IMR-90 (cell line): ENCODE data around the gene TMEM74B. TPM values are rescaled to one million over a fixed set of nuclear protein-coding genes. Genes with fewer than 3 reads are reported as not detected.

ENCODE experiments used
- ATAC-seq: fragments of 200-7000 bp; cut with Tn5 transposase; 2 replicates; pipeline ENCODE4 v1.9.1; 2020; ENCODE audit warnings: low read depth, mild to moderate bottlenecking, moderate library complexity
- BruUV-seq: library from RNA; stranded (reverse); fragments of 400-500 nt; replicated peaks from 2 replicates; lab custom pipeline; 2021; lab: Mats Ljungman, UMichigan
- CTCF ChIA-PET: fragments of 300-600 bp; formaldehyde crosslinking; extraction: SDS; loops from one replicate; lab custom pipeline; 2021; ENCODE audit warnings: antibody characterized with exemption; lab: Yijun Ruan, JAX
- POLR2A ChIA-PET: fragments of 300-600 bp; sonication (Branson Sonifier 250); formaldehyde crosslinking; loops from one replicate; lab custom pipeline; 2022; ENCODE audit warnings: antibody characterized with exemption; ENCODE audit not compliant: unreplicated experiment; lab: Charles Lee
- DNase-seq: peaks from one replicate; pipeline ENCODE4 v3.0.0; 2013
- H2AFZ ChIP-seq: replicated peaks from 2 replicates; pipeline ENCODE3; 2013; ENCODE audit warnings: low read length, mild to moderate bottlenecking; ENCODE audit not compliant: poor library complexity
- H2AK5ac ChIP-seq: 2 replicates; pipeline ENCODE4 v1.6.1; 2013; ENCODE audit warnings: low read depth, low read length, inconsistent platforms
- H2AK9ac ChIP-seq: replicated peaks from 2 replicates; pipeline ENCODE3; 2013; ENCODE audit warnings: mild to moderate bottlenecking, low read depth, low read length, moderate library complexity; ENCODE audit not compliant: poor library complexity
- H2BK120ac ChIP-seq: 2 replicates; pipeline ENCODE4 v1.6.1; 2013; ENCODE audit warnings: low read depth, low read length, inconsistent platforms
- H2BK15ac ChIP-seq: 3 replicates; pipeline ENCODE4 v1.6.1; 2013; ENCODE audit warnings: low read depth, low read length, inconsistent platforms
- H2BK20ac ChIP-seq: 2 replicates; pipeline ENCODE4 v1.6.1; 2013; ENCODE audit warnings: low read depth, mild to moderate bottlenecking, inconsistent platforms, low read length, moderate library complexity
- H2BK5ac ChIP-seq: 2 replicates; pipeline ENCODE4 v1.6.1; 2013; ENCODE audit warnings: mild to moderate bottlenecking, low read depth, low read length, inconsistent platforms; ENCODE audit not compliant: poor library complexity, severe bottlenecking
- H3K14ac ChIP-seq: replicated peaks from 2 replicates; pipeline ENCODE4 v1.6.1; 2013; ENCODE audit warnings: low read depth, low read length, inconsistent platforms
- H3K18ac ChIP-seq: 2 replicates; pipeline ENCODE4 v1.6.1; 2013; ENCODE audit warnings: low read depth, low read length, control low read depth
- H3K23ac ChIP-seq: 2 replicates; pipeline ENCODE4 v1.6.1; 2013; ENCODE audit warnings: low read depth, low read length, inconsistent platforms
- H3K27ac ChIP-seq: 2 replicates; pipeline ENCODE4 v1.5.1; 2013; ENCODE audit warnings: mild to moderate bottlenecking, control low read depth, low read length; ENCODE audit not compliant: insufficient read depth
- H3K27me3 ChIP-seq: 2 replicates; pipeline ENCODE4 v1.6.1; 2013; ENCODE audit warnings: low read length; ENCODE audit not compliant: control insufficient read depth, insufficient read depth
- H3K36me3 ChIP-seq: 2 replicates; pipeline ENCODE4 v1.6.1; 2013; ENCODE audit warnings: low read length, mixed read lengths; ENCODE audit not compliant: control insufficient read depth, insufficient read depth
- H3K4ac ChIP-seq: 2 replicates; pipeline ENCODE4 v1.6.1; 2013; ENCODE audit warnings: low read depth, low read length, inconsistent platforms
- H3K4me1 ChIP-seq: 2 replicates; pipeline ENCODE4 v1.6.1; 2013; ENCODE audit warnings: low read length, mixed read lengths; ENCODE audit not compliant: control insufficient read depth, insufficient read depth
- H3K4me2 ChIP-seq: 2 replicates; pipeline ENCODE4 v1.6.1; 2013; ENCODE audit warnings: low read depth, mild to moderate bottlenecking, control low read depth, low read length, moderate library complexity
- H3K4me3 ChIP-seq: 2 replicates; pipeline ENCODE4 v1.5.1; 2013; ENCODE audit warnings: low read depth, mild to moderate bottlenecking, control low read depth, low read length, moderate library complexity; ENCODE audit not compliant: insufficient read depth
- H3K56ac ChIP-seq: 2 replicates; pipeline ENCODE4 v1.6.1; 2013; ENCODE audit warnings: low read length, inconsistent platforms; ENCODE audit not compliant: insufficient read depth; ENCODE audit errors: extremely low read depth
- H3K79me1 ChIP-seq, 2 experiments: 2 replicates each; pipeline ENCODE4 v1.6.1; 2013; ENCODE audit warnings: low read length in 2 of 2, inconsistent platforms in 1 of 2, low read depth in 1 of 2
- H3K9ac ChIP-seq: 2 replicates; pipeline ENCODE4 v1.6.1; 2013; ENCODE audit warnings: low read depth, low read length, control low read depth
- H3K9me1 ChIP-seq: 2 replicates; pipeline ENCODE4 v1.6.1; 2013; ENCODE audit warnings: low read length, inconsistent platforms; ENCODE audit not compliant: insufficient read depth
- H3K9me3 ChIP-seq: 2 replicates; pipeline ENCODE4 v1.6.1; 2013; ENCODE audit warnings: low read length; ENCODE audit not compliant: control insufficient read depth, insufficient read depth
- H4K20me1 ChIP-seq: 2 replicates; pipeline ENCODE4 v1.6.1; 2013; ENCODE audit warnings: low read length, inconsistent platforms; ENCODE audit not compliant: insufficient read depth
- H4K5ac ChIP-seq: 2 replicates; pipeline ENCODE4 v1.6.1; 2013; ENCODE audit warnings: mild to moderate bottlenecking, low read depth, low read length, control low read depth
- H4K8ac ChIP-seq, 2 experiments: 2 replicates each; pipeline ENCODE4 v1.6.1; 2013; ENCODE audit warnings: low read depth in 2 of 2, low read length in 2 of 2, control low read depth in 1 of 2, inconsistent platforms in 1 of 2
- H4K91ac ChIP-seq: 2 replicates; pipeline ENCODE4 v1.6.1; 2013; ENCODE audit warnings: low read depth, low read length, inconsistent platforms; ENCODE audit not compliant: insufficient read depth
- BHLHE40 ChIP-seq: fragments of 150-350 bp; IDR thresholded peaks from 2 replicates; pipeline ENCODE4 v1.6.1; 2016; ENCODE audit warnings: mild to moderate bottlenecking, low read depth, low read length
- CEBPB ChIP-seq: IDR thresholded peaks from 2 replicates; pipeline ENCODE4 v1.6.1; 2012; ENCODE audit warnings: low read depth, low read length, improper control_type of control experiment
- CHD1 ChIP-seq: IDR thresholded peaks from 2 replicates; pipeline ENCODE4 v1.6.1; 2012; ENCODE audit warnings: low read depth, low read length, improper control_type of control experiment
- ELK1 ChIP-seq: fragments of 150-350 bp; IDR thresholded peaks from 2 replicates; pipeline ENCODE4 v1.6.1; 2016; ENCODE audit warnings: low read depth, mild to moderate bottlenecking, low read length, moderate library complexity, borderline replicate concordance
- MAFK ChIP-seq: IDR thresholded peaks from 2 replicates; pipeline ENCODE4 v1.6.1; 2012; ENCODE audit warnings: low read depth, low read length, improper control_type of control experiment
- NFE2L2 ChIP-seq: fragments of 150-350 bp; IDR thresholded peaks from 2 replicates; pipeline ENCODE4 v1.6.1; 2016; ENCODE audit warnings: low read depth, mild to moderate bottlenecking, low read length
- POLR2A ChIP-seq: IDR thresholded peaks from 2 replicates; pipeline ENCODE4 v1.6.1; 2012; ENCODE audit warnings: mild to moderate bottlenecking, low read depth, low read length
- RAD21 ChIP-seq: IDR thresholded peaks from 2 replicates; pipeline ENCODE4 v1.6.1; 2012; ENCODE audit warnings: low read length, improper control_type of control experiment
- RCOR1 ChIP-seq: IDR thresholded peaks from 2 replicates; pipeline ENCODE4 v1.6.1; 2012; ENCODE audit warnings: mild to moderate bottlenecking, low read length, improper control_type of control experiment; ENCODE audit not compliant: insufficient replicate concordance
- WGBS, 2 experiments: methylation state at CpG; one replicate each; pipeline versions ENCODE4 v1.1.5 to v1.1.7; 2013; ENCODE audit warnings: missing lambda C conversion rate in 2 of 2; ENCODE audit not compliant: insufficient read length in 1 of 2; ENCODE audit errors: extremely low coverage in 2 of 2; 5-methylcytosine and 5-hydroxymethylcytosine counted together
- dilution Hi-C: fragments of 300-500 bp; cut with HindIII; formaldehyde crosslinking; loops from one replicate; pipeline ENCODE4 v1.14.3; 2018; ENCODE audit warnings: low sequenced_read_pairs; ENCODE audit not compliant: unreplicated experiment
- in situ Hi-C: fragments of 300-500 bp; cut with MboI; formaldehyde crosslinking; loops from 3 replicates; pipeline ENCODE4 v1.14.3; 2019; ENCODE audit warnings: low sequenced_read_pairs, inconsistent platforms, mixed read lengths
- intact Hi-C: fragments of 100-400 bp; cut with micrococcal nuclease; formaldehyde crosslinking; loops from 2 replicates; pipeline ENCODE4 v1.10.0; 2022
- polyA plus RNA-seq, 3 experiments: library from polyadenylated mRNA; depleted of rRNA; stranded (reverse); fragments of >200 nt; gene quantifications; 2 replicates each; pipeline ENCODE4 v1.2.3, GENCODE V29; 2012; ENCODE audit warnings: low replicate concordance in 1 of 3
- total RNA-seq: library from RNA; depleted of rRNA; stranded (reverse); fragments of >200 nt; gene quantifications from 2 replicates; pipeline ENCODE4 v1.2.3, GENCODE V29; 2012

The TMEM74B gene
- total and polyA plus RNA-seq, 2 of the 4 experiments (the other 2 are of a cell fraction): 0.03 TPM; not detected in 1

GRCh38 chr20:1182106-1182505, 2.7 kb downstream of the TMEM74B start:
- H3K14ac ChIP-seq: no peak overlapping the region
- no peak overlapping the region for H2BK120ac ChIP-seq
- in situ Hi-C loops: no loop called here
- no peak overlapping the region for H4K91ac ChIP-seq
- no peak overlapping the region for H3K4me2 ChIP-seq
- no peak overlapping the region for H4K5ac ChIP-seq
- no peak overlapping the region for H3K9ac ChIP-seq
- no peak overlapping the region for H2BK5ac ChIP-seq
- BruUV-seq: no TSS peak
- no peak for ATAC-seq
- H3K56ac ChIP-seq: no peak overlapping the region
- DNase-seq: no peak
- ChIA-PET CTCF (no interaction called here), POLR2A (no interaction called here)
- TF ChIP-seq NFE2L2 (no peak), ELK1 (no peak), MAFK (no peak), RCOR1 (no peak), CHD1 (no peak), BHLHE40 (no peak), CEBPB (no peak), POLR2A (no peak), RAD21 (no peak)
- H3K4me3 ChIP-seq: no peak overlapping the region
- peaks cover 40% of the 10 kb centered on the region for H3K27me3 ChIP-seq
- no peak overlapping the region for H2AK9ac ChIP-seq
- 100% methylated on average over 1 of the region's 4 CpGs; no CpG with 5 or more reads in 1 of the 2 experiments for WGBS, 2 experiments
- H3K18ac ChIP-seq: no peak overlapping the region
- no peak overlapping the region for H2AK5ac ChIP-seq
- no peaks in the 10 kb centered on the region; the same call in 1 of the 2 replicates for H4K20me1 ChIP-seq
- no peak overlapping the region for H3K23ac ChIP-seq
- intact Hi-C loops: no loop called here
- no peak overlapping the region for H3K27ac ChIP-seq
- no peak overlapping the region for H2BK15ac ChIP-seq
- no peak overlapping the region for H4K8ac ChIP-seq
- H3K4ac ChIP-seq: no peak overlapping the region
- dilution Hi-C loops: no loop called here
- no peaks in the 10 kb centered on the region for H3K9me3 ChIP-seq
- H3K4me1 ChIP-seq: no peaks in the 10 kb centered on the region
- H3K36me3 ChIP-seq: no peaks in the 10 kb centered on the region
- H3K79me1 ChIP-seq: no peaks in the 10 kb centered on the region
- H2BK20ac ChIP-seq: no peak overlapping the region
- H2AFZ ChIP-seq: no peak overlapping the region
- H3K9me1 ChIP-seq: peaks cover 3% of the 10 kb centered on the region; the same call in 1 of the 2 replicates
